NOMO-1 (cell line): Measurements from ENCODE around the gene CLTC.
"Not testable (repeated sequence)": the region's sequence is repeated elsewhere in the genome, so short reads cannot be mapped to it uniquely, and the experiment has no call there.

Experiments used
- DNase-seq, 2 experiments: peaks; one replicate each; lab custom pipeline; 2025; ENCODE audit not compliant: unreplicated experiment in 2 of 2; lab: John Stamatoyannopoulos, UW

The CLTC gene

DNA sequence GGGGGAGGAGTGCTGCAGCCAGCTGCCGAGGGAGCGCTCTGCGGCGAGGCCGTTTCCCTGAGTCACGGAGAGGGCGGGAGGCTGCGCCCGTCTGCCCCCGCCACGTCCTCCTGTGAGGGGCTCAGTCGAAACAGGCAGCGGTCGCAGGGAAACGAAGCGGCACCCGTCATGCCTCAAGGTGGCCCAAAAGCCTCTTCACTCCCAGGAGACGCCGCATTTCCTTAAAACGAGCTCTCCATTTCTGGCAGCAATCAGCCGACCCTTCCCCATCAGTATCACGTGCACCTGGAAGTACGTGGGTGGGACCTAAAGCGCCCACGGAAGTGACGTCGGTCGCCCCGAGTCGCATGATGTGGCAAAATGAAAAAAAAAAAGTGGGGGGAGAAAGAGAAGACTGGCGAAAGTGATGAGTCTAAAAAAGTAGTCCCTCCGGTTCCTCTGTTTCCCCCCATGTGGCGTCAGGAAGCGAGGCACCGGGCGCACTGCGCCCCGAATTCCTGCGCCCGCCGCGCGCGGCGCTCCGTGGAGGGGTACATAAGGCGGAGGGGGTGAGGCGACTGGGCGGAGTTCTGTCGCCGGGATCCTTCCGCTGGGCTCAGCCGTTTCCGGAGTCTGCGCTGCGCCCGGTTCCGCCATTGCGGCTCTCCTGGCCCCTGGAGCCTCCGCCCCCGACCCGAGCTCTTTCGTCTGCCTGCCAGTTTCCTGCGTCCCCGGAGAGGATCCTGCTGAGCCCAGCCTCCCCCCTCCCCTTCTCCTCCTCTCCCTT is at the start of gene CLTC:
Gene CLTC, plus strand, starts transcription at position 598 of the 766 bp plus-strand sequence. CDS start 237 bp downstream, outside the sequence.
- DNase-seq, result peak; percentile 94 to 97

DNA sequence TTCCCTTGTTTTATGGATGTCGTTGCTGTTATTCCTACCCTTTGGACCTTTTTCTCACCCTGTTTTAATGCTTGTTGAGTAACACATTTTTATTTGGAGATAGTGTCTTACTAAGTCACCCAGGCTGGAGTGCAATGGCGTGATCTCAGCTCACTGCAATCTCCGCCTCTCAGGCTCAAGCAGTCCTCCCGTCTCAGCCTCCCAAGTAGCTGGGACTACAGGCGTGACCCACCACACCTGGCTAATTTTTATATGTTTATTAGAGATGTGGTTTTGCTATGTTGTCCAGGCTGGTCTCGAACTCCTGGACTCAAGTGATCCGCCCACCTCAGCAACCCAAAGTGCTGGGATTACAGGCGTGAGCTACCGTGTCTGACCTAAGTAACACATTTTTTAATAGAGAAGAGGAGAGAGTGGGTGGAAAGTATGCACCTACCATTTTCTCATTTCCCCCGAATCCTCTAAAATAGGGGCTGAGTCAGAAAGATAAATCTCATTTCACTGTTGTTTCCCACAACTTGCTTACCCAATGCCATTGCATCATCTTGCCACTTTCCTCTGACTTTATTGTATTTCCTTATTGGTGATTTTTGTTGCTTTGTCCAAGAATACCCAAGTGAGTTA is 47.3 kb upstream of the CLTC start:
- peak; percentile 49 to 75 for DNase-seq

DNA sequence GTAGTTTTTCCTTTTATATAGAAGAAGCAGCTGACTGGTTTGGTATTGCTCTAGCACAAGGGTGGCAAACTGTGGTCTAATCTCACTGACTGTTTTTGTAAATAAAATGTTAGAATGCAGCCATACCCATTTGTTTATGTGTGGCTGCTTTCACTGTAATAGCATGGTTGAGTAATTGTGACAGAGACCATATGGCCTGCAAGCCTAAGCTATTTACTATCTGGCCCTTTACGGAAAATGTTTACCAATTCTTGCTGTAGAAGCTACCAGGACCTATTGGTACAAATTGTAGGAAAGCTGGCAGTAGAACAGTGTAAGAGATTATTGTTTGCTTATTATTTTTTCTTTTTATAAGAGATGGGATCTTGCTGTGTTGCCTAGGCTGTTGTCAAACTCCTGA is 35.5 kb upstream of the CLTC start:
- not testable (repeated sequence) for DNase-seq

DNA sequence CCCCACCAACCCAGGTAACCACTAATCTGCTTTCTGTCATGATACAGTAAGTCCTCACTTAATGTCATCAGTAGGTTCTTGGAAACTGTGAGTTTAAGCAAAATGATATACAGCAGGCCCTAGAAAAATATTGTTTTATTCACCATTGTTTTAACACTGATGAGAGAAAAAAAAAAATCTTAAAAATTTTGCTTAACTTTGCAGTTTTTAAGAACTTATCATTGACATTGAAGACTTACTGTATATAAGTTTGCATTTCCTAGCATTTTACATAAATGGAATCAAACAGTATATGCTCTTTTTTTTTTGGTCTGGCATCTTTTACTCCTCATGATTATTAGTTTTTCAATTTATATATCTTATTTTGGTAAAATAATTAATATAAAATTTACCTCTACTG is 19.5 kb upstream of the CLTC start:
- DNase-seq, result no peak

DNA sequence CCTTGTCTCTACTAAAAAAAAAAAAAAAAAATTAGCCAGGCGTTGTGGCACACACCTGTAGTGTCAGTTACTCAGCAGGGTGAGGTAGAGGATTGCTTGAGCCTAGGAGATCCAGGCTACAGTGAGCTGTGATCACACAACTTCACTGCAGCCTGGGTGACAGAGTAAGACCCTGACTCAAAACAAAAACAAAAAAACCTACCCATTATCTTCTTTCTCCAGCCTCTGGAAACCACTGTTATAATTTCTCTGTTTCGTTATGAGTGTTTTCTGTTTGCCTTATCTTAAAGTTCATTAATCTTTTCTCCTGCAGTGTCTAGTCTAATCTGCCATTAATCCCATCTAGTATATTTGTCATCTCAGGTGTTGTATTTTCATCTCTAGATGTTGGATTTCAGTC is 18.6 kb upstream of the CLTC start:
- DNase-seq, result no peak

DNA sequence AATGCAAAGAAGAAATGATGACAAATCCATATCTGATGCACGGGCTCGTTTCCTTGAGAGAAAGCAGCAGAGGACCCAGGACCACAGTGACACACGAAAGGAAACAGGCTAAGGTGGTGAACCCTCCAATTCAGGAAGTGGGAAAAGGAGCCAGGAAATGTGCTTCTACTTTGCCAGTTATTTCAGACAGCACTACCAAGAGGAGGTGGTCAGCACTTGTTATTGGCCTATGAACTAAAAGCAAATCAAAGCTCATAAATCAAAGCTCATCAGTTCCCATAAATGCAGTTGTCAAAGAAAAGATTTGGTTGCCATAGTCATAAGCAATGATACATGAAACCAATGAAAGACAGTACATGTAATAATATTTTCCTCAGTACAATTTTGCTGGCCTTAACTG is 12.6 kb upstream of the CLTC start:
- no peak for DNase-seq

DNA sequence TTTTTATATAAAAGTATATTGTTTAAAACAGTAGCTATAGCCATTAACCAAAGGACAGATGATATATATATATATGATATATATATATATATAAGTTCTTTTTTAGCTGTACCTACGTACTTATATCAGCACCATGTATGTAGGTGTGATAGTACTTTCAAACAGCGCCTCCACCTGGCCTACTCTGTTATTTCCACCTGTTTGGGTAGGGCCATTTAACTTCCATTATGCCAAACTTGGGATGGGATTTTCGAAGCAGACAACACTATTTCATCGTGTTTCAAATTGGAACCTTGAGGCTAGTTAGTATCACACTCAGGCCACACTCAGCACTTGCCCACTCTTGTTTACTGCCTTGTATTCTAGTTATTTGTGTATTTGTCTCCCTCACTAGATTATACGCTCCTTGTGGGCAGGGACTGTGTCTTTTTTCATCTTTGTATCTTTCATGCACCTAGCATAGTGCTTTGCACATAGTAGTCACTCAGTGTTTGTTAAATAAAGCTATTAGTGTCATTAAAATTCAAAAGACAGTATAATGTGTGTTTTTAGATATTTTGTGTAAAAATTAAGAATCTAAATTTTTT is 11.8 kb upstream of the CLTC start:
- no peak for DNase-seq

DNA sequence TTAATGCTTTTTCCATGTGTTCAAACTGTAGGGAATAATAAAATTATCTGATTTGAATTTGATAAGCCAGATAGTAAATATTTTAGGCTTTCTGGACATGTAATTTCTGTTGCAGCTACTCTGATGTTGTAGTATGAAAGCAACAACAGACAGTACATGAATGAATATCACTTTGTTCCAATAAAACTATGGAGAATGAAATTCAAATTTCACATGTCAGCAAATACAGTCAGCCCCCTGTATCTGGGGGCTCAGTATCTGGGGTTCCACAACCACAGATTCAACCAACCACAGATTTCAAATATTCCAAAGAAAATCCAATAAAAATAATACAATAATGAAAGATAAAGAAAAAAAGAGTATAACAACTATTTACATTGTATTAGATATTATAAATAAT is 8.2 kb upstream of the CLTC start:
- DNase-seq, result no peak

DNA sequence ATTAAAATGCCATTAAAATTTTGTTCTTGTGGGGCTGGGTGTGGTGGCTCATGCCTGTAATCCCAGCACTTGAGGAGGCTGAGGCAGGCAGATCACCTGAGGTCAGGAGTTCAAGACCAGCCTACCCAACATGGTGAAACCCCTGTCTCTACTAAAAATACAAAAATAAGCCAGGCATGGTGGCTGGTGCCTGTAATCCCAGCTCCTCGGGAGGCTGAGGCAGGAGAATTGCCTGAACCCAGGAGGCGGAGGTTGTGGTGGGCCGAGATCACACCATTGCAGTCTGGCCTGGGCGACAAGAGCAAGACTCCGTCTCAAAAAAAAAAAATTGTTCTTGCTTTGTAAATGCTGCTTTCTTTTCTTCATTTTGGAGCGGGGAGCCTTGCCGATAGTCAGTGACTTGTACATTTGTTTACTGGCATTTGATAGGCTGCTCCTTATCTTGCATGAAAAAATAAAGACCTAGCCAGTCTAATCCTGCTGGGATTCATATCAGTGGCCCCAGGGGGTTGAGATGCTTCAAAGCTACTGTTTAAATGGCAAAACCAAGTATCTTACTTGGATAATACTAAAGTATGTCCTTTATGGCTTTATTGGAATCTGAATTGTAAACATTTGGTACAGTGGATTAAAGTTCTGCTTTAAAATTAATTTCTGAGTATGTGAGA is 3.3 kb upstream of the CLTC start:
- DNase-seq, result no peak

DNA sequence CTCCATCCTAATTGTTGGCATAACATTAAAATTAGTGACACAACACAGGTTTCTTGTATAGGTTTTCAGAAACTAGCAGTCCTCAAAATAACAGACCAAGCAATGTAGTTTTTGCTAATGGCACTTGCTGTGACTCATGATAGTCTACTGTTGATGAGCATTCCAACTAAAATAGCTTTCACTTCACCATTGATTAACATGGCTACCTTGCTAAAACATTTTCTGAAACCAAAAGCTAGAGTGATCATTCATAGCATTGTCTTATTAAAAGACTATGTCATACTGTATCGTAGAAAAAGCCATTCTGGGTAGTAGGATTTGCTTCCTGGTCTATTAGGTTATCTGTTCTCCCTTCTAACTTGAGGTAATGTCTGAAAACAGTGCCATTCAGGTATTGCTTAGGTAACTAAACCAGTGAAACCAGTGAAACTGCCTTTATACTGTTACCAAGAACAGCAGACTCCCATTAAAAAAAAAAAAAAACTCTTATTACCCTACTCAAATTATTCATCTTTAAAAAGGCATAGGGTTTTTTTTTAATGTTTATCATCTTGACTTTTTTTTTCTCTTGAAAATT is 2.5 kb upstream of the CLTC start:
- peak in 1 of 2 experiments; percentile 16 for DNase-seq

DNA sequence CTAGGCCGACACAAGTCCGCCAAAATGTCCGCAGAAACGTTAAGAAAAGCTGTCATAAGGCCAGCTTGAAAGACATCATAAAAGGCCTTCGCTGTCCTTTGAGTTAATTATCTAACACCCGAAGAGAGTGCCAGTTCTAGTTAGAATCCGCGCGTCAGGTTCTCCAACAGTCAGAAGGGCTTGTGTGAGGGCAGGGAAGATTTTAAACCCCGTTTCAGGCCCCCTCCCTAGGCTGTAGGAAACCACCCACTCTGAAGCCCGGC is 729 bp upstream of the CLTC start:
- no peak for DNase-seq

DNA sequence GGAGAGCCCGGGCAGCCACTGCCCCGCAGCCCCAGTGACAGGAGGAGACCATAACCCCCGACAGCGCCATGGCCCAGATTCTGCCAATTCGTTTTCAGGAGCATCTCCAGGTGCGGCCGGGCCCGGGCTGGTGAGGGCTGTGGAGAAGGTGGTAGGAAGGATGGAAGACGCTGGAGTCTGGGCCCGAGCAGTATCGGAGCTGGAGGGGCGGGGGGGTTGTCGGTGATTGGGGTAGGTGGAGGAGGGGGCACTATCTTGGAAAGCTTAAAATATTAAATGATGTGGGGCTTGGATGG is 317 bp downstream of the CLTC start:
- DNase-seq, result no peak

DNA sequence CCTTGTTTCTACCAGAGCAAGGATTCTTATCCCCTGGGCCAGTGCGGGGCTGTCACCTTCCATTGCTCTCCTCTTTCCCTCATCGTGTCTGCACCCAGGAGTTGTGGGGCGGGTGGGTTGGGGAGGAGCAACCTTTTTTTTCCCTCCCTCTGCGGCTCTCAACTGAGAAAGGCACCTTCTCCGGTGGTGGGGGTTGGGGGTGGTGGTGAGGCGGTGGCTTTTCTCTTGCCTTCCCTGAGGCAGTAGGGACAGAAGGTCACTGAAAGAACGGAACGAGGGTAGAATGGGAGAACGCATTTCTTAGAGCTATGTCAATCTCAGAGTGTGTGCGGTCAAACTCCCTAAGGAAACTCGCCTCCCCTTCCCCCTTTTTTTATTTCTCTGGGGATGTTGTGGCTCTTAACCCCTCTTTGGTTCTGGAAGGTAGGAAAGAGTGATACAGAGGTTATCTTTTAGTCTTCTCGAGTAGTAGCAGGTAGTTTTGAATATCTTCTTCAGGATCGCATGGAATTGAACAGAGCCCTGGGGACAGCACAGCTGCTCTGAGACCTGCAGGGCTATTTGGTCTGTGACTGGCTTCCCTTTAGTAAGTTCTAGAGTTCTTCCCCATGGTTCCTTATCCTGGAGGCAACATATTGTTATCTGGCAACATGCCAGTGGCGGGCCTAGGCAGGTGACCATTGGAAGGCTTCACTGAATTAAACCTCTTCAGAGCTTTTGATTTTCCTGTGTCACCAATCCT is 994 bp downstream of the CLTC start:
- DNase-seq, result peak; percentile 24 to 32

DNA sequence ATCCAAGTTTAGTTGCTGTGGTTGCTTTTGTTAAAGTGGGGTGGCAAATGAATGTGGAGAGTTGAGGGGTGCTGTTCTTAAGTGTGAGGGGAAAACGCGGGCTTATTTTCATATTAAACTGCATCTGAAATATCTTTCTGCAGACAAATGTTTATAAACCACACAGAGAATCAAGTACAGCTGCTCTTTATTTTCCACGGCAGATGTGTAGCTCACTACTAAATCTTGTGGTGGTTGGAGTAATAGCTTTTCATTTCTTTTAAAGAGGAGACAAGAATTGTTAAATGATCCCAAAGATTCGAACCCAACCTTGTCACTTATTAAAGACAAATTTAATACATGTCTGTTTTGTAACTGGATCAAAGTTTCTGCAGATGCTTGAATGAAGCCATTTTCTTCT is 2.1 kb downstream of the CLTC start:
- no peak for DNase-seq

DNA sequence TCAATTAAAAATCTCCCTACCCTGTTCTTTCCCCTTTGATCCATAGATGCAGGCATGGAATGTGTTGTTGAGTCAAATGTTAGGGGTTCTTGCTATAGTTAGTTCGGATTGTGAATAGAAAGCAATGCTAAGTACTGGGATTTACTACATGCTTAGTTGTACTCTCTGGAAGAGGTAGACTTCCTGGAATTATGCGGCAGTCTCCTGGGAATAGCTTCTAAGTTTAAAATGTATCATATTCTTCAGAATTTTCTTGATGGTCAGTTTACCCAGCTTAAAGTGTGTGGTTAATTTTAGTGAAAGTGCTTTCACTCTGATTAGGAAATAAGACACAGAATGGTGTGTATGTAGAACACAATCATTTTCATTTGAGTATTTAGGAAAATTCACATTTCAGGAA is 3.5 kb downstream of the CLTC start:
- no peak for DNase-seq

DNA sequence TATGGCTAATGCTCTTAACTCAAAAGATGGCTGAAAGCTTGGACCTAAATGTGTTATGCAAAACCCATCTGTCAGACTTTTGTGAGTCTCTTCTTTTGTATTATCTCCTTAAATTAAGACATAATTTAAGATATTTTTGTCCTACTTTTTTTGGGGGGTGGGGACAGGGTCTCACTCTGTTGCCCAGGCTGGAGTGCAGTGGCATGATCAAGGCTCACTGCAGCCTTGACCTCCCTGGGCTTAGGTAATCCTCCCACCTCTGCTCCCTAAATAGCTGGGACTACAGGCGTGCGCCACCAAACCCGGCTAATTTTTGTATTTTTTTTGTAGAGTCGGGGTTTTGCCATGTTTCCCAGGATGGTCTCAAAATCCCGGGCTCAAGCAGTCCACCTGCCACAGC is 7.1 kb downstream of the CLTC start:
- no peak for DNase-seq

DNA sequence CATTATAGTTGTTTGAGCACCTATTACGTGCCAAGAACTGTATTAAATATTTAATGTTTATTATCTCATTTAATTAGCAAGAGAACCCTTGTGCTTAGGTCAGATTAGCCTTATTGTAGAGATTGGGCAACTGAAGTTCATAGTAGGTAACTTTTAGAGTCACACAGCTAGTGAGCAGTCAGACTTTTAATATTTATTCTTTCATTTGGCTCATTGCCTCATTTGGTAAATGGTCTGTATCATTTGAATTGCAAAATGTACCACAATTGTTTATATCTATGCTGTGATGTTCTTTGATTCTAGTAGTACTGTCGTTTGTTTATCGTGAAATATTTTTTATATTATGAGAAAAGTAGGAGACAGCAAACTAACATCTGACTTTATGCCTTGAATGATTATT is 7.6 kb downstream of the CLTC start:
- no peak for DNase-seq

DNA sequence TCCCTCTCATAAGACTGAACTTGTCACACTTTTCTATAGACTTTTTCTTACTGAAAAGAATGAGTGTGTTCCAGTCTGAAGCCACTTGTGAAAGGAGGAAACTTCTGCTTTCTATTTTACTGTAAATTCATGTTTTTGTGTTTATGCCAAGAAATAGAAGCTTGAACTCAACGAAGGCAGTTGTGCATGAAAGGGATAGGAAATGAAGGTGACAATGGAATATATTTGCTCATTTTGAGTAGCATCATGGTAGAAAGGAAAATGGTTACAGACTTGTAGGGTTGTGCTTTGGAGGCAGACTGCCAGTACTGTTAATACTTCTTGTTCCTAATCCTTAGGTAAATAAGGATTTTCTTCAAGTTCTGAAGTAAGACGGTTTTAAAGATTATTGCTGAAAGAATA is 8.1 kb downstream of the CLTC start:
- DNase-seq, result peak in 1 of 2 experiments; percentile 57

DNA sequence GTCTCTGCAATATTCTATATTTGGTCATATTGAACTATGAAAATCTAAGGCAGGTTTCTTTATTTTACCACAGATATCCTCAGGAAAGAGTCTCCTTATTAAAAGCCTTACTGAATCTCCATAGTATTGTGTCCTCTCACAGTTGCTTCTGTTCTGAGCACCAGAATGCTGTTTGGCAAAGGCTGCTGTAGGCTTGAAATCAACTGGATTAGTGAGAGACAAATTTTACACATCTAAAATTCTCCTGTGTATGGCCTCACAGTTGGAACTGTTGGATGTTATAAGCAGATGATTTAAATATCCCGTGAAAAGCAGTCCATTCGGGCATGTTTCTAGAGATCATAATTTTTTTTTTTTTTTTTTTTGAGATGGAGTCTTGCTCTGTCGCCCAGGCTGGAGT is 9.5 kb downstream of the CLTC start:
- DNase-seq, result no peak

DNA sequence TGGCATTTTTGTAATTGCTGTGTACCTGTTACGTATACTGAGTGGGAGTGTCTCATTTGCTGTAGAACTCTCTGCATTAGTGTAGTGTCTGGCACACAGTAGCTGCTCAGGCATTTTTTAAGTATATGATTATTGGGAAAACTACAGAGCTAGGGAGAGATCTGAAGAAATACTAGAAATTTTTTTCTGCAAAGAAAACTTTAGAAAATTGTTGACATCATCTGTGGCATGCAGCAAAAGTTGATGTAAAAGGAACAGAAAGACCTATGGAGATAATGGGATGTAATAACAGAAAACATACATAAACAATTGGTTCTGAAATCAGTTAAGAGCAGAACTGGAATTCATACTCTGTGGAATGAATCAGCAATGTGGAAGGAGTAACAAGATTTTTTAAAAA is 11.6 kb downstream of the CLTC start:
- DNase-seq, result no peak

DNA sequence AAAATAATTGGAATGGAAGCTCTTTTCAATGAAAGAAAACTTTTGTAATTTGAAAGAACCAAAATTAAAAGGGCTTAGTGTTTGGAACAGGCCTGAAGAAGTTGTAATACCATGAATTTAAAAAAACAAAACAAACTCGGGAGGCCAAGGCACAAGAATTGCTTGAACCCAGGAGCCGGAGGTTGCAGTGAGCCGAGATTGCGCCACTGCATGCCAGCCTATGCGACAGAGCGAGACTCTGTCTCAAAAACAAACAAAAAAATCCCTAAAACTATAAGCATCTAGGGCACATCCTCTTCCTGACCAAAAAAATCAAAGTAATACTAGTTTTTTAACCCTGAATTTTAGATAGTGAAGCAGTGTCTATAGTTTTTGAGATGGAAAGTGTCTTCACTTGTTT is 12.7 kb downstream of the CLTC start:
- DNase-seq, result no peak
